Testis (tissue), 2 donors: ENCODE results near the gene GPC4.

ENCODE experiments used
- POLR2A ChIP-seq: fragments of 450-650 bp; IDR thresholded peaks from one replicate; pipeline ENCODE4 v1.6.1; 2017; ENCODE audit warnings: antibody characterized with exemption, mild to moderate bottlenecking, moderate library complexity
- TF ChIP-seq, protein P1 (sequence below), 3 experiments: fragments of 450-650 bp in 2 of 3; fragments of 200-600 bp in 1 of 3; sonication (generic) in 1 of 3; IDR thresholded peaks; one replicate each; pipeline ENCODE4 v1.5.1; 2016 to 2019; ENCODE audit warnings: antibody characterized with exemption in 3 of 3, mild to moderate bottlenecking in 2 of 3, moderate library complexity in 1 of 3

DNA sequence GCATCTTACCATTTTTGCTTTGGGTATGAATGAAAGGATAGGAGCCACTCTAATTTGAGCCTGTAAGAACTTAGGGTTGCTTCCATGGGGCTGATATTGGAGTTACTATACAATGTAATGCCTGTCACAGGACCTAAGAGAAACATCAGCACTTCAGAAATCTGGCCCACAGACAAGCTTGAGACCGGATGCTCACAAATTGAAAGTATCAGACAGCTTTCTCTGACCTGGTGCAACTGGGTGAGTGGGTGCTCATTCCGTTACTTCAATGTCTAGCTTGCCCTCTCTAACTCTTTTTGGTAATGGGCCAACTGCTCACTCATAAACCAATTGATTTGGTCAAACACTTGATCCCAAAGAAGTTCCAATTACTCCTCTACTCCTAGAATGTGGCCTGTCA, 62.1 kb downstream of the GPC4 start:
- TF ChIP-seq, protein P1, sequence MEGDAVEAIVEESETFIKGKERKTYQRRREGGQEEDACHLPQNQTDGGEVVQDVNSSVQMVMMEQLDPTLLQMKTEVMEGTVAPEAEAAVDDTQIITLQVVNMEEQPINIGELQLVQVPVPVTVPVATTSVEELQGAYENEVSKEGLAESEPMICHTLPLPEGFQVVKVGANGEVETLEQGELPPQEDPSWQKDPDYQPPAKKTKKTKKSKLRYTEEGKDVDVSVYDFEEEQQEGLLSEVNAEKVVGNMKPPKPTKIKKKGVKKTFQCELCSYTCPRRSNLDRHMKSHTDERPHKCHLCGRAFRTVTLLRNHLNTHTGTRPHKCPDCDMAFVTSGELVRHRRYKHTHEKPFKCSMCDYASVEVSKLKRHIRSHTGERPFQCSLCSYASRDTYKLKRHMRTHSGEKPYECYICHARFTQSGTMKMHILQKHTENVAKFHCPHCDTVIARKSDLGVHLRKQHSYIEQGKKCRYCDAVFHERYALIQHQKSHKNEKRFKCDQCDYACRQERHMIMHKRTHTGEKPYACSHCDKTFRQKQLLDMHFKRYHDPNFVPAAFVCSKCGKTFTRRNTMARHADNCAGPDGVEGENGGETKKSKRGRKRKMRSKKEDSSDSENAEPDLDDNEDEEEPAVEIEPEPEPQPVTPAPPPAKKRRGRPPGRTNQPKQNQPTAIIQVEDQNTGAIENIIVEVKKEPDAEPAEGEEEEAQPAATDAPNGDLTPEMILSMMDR (IDR thresholded peaks at IDR 0.05): no peak
- TF ChIP-seq POLR2A: no peak
